Glutamatergic neuron (in vitro differentiated cells): ENCODE data around the gene RTP3. TPM values are rescaled to one million over a fixed set of nuclear protein-coding genes. Genes with fewer than 3 reads are reported as not detected.

Experiments
- DNase-seq: peaks from one replicate; pipeline ENCODE4 v3.0.0; 2022
- H3K27ac Mint-ChIP-seq: one replicate; pipeline ENCODE4 v1.8.0; 2020; ENCODE audit warnings: mild to moderate bottlenecking, mixed read lengths, inconsistent platforms; ENCODE audit not compliant: unreplicated experiment
- H3K27me3 Mint-ChIP-seq: one replicate; pipeline ENCODE4 v1.8.0; 2020; ENCODE audit warnings: mild to moderate bottlenecking, moderate library complexity, mixed read lengths, inconsistent platforms; ENCODE audit not compliant: unreplicated experiment
- H3K36me3 Mint-ChIP-seq: one replicate; pipeline ENCODE4 v1.8.0; 2020; ENCODE audit warnings: mild to moderate bottlenecking, mixed read lengths, inconsistent platforms; ENCODE audit not compliant: unreplicated experiment
- H3K4me1 Mint-ChIP-seq: one replicate; pipeline ENCODE4 v1.8.0; 2020; ENCODE audit warnings: mild to moderate bottlenecking, low read depth, mixed read lengths, inconsistent platforms; ENCODE audit not compliant: unreplicated experiment
- H3K4me3 Mint-ChIP-seq: one replicate; pipeline ENCODE4 v1.8.0; 2020; ENCODE audit warnings: mild to moderate bottlenecking, mixed read lengths, inconsistent platforms; ENCODE audit not compliant: unreplicated experiment
- H3K9me3 Mint-ChIP-seq: one replicate; pipeline ENCODE4 v1.8.0; 2020; ENCODE audit warnings: mild to moderate bottlenecking, moderate library complexity, mixed read lengths, inconsistent platforms; ENCODE audit not compliant: unreplicated experiment
- CTCF ChIP-seq: fragments of 200-600 bp; sonication (generic); IDR thresholded peaks from one replicate; pipeline ENCODE4 v1.5.0; 2021; ENCODE audit not compliant: partially characterized antibody, unreplicated experiment
- long read RNA-seq: library from polyadenylated mRNA; unstranded; transcript quantifications from one replicate; pipeline ENCODE4 v2.0.0, GENCODE V29; 2020; ENCODE audit not compliant: unreplicated experiment
- total RNA-seq: library from RNA; stranded (reverse); fragmentation: NEBNext Ultra II Directional; extraction: Animal tissue kit (Norgen Biotek cat#: 25700); gene quantifications from one replicate; pipeline ENCODE4 v1.2.1, GENCODE V29; 2021; ENCODE audit not compliant: unreplicated experiment

Gene RTP3
- total RNA-seq: not detected
- long read RNA-seq: 0 reads

- Mint-ChIP-seq H3K4me1 (peaks cover 1% of the 10 kb centered on the region), H3K27me3 (peaks cover 5% of the 10 kb centered on the region), H3K36me3 (no peaks in the 10 kb centered on the region), H3K4me3 (no peak within 1 kb of the TSS), H3K27ac (no peak within 1 kb of the TSS), H3K9me3 (peaks cover 6% of the 10 kb centered on the region)
- TF ChIP-seq CTCF: no peak
- no peak for DNase-seq
These were observed at the start of gene RTP3 for GRCh38 chr3:46497556-46498265. Gene RTP3, plus strand, starts transcription at chr3:46497976. Its CDS starts 87 bp downstream, at chr3:46498063.

GRCh38 chr3:46448721-46449120 is 49.1 kb upstream of the RTP3 start:
- Mint-ChIP-seq H3K27ac (no peak overlapping the region), H3K9me3 (peaks cover 5% of the 10 kb centered on the region)

GRCh38 chr3:46449755-46450552 is 47.8 kb upstream of the RTP3 start:
- peak; percentile 76 for TF ChIP-seq CTCF
- Mint-ChIP-seq H3K36me3 (no peaks in the 10 kb centered on the region), H3K27ac (no peak overlapping the region), H3K4me1 (peaks cover 6% of the 10 kb centered on the region), H3K27me3 (peaks cover 4% of the 10 kb centered on the region), H3K9me3 (peaks cover 2% of the 10 kb centered on the region), H3K4me3 (no peak overlapping the region)
- DNase-seq: no peak

More at GRCh38 chr3:46448721-46449120, 49.1 kb upstream of the RTP3 start:
- Mint-ChIP-seq H3K4me1 (peaks cover 6% of the 10 kb centered on the region), H3K36me3 (no peaks in the 10 kb centered on the region), H3K27me3 (peaks cover 3% of the 10 kb centered on the region), H3K4me3 (no peak overlapping the region)
- no peak for DNase-seq
- no peak for TF ChIP-seq CTCF

- Mint-ChIP-seq H3K9me3 (no peaks in the 10 kb centered on the region), H3K36me3 (no peaks in the 10 kb centered on the region), H3K4me1 (no peaks in the 10 kb centered on the region), H3K4me3 (no peak overlapping the region), H3K27ac (no peak overlapping the region), H3K27me3 (peaks cover 3% of the 10 kb centered on the region)
- TF ChIP-seq CTCF: no peak
- no peak for DNase-seq
These were observed 44.1 kb upstream of the RTP3 start for GRCh38 chr3:46453526-46454208.
